Nephron progenitor cell (in vitro differentiated cells): Measurements from ENCODE around the gene IPO5.
A peak's percentile ranks its signal among the peaks of the same experiment; 100 is the strongest.

ENCODE experiments used
- DNase-seq: peaks from one replicate; pipeline ENCODE4 v3.0.0; 2021
- H3K27ac Mint-ChIP-seq: 2 replicates; pipeline ENCODE4 v1.8.0; 2021; ENCODE audit warnings: mild to moderate bottlenecking, moderate library complexity, mixed read lengths
- H3K27me3 Mint-ChIP-seq: 2 replicates; pipeline ENCODE4 v1.8.0; 2021; ENCODE audit warnings: mild to moderate bottlenecking, low read depth, mixed read lengths; ENCODE audit not compliant: poor library complexity
- H3K36me3 Mint-ChIP-seq: 2 replicates; pipeline ENCODE4 v1.8.0; 2021; ENCODE audit warnings: low read depth, mixed read lengths
- H3K4me1 Mint-ChIP-seq: 2 replicates; pipeline ENCODE4 v1.8.0; 2021; ENCODE audit warnings: mixed read lengths
- H3K4me3 Mint-ChIP-seq: 2 replicates; pipeline ENCODE4 v1.8.0; 2021; ENCODE audit warnings: mild to moderate bottlenecking, moderate library complexity, mixed read lengths
- H3K9me3 Mint-ChIP-seq: 2 replicates; pipeline ENCODE4 v1.8.0; 2021; ENCODE audit warnings: mild to moderate bottlenecking, moderate library complexity, mixed read lengths
- CTCF ChIP-seq: fragments of 200-600 bp; sonication (generic); IDR thresholded peaks from 2 replicates; pipeline ENCODE4 v1.5.0; 2021; ENCODE audit warnings: antibody characterized with exemption

Gene IPO5

GRCh38 chr13:98048265-98048664 is 94.8 kb downstream of the IPO5 start:
- peaks cover 14% of the 10 kb centered on the region for H3K9me3 Mint-ChIP-seq
- peaks cover 15% of the 10 kb centered on the region for H3K4me1 Mint-ChIP-seq
- H3K27me3 Mint-ChIP-seq, result peaks cover 4% of the 10 kb centered on the region
- no peak overlapping the region for H3K4me3 Mint-ChIP-seq
- no peak for TF ChIP-seq CTCF
- no peak for DNase-seq
- H3K36me3 Mint-ChIP-seq, result peaks cover 4% of the 10 kb centered on the region
- peak overlapping the region; percentile 47 for H3K27ac Mint-ChIP-seq

- no peak overlapping the region for H3K4me3 Mint-ChIP-seq
- peaks cover 8% of the 10 kb centered on the region for H3K27me3 Mint-ChIP-seq
- H3K9me3 Mint-ChIP-seq, result peaks cover 24% of the 10 kb centered on the region
- peaks cover 15% of the 10 kb centered on the region for H3K4me1 Mint-ChIP-seq
- no peak overlapping the region for H3K27ac Mint-ChIP-seq
- peaks cover 8% of the 10 kb centered on the region for H3K36me3 Mint-ChIP-seq
- TF ChIP-seq CTCF, result no peak
- DNase-seq, result no peak
Observed at GRCh38 chr13:98050041-98050466, 96.6 kb downstream of the IPO5 start.

- no peak for TF ChIP-seq CTCF
- Mint-ChIP-seq H3K27ac (no peak overlapping the region), H3K27me3 (peaks cover 8% of the 10 kb centered on the region), H3K9me3 (peaks cover 24% of the 10 kb centered on the region), H3K36me3 (peaks cover 8% of the 10 kb centered on the region), H3K4me1 (peaks cover 20% of the 10 kb centered on the region), H3K4me3 (no peak overlapping the region)
- DNase-seq, result no peak
Observed at GRCh38 chr13:98052412-98052811, 98.9 kb downstream of the IPO5 start.

- peaks cover 8% of the 10 kb centered on the region for H3K36me3 Mint-ChIP-seq
- peaks cover 8% of the 10 kb centered on the region for H3K27me3 Mint-ChIP-seq
- no peak overlapping the region for H3K27ac Mint-ChIP-seq
- peaks cover 24% of the 10 kb centered on the region for H3K9me3 Mint-ChIP-seq
- peaks cover 19% of the 10 kb centered on the region for H3K4me1 Mint-ChIP-seq
- TF ChIP-seq CTCF, result no peak
- no peak for DNase-seq
- H3K4me3 Mint-ChIP-seq, result no peak overlapping the region
Observed at GRCh38 chr13:98054301-98054700, 100.8 kb downstream of the IPO5 start.

- Mint-ChIP-seq H3K27me3 (peaks cover 8% of the 10 kb centered on the region), H3K36me3 (peaks cover 8% of the 10 kb centered on the region), H3K4me3 (no peak overlapping the region), H3K9me3 (peaks cover 24% of the 10 kb centered on the region), H3K27ac (no peak overlapping the region), H3K4me1 (peaks cover 17% of the 10 kb centered on the region)
- no peak for TF ChIP-seq CTCF
- no peak for DNase-seq
Observed at GRCh38 chr13:98055623-98056022, 102.1 kb downstream of the IPO5 start.

- H3K27ac Mint-ChIP-seq, result peak overlapping the region; percentile 76
- H3K9me3 Mint-ChIP-seq, result peaks cover 21% of the 10 kb centered on the region
- H3K4me1 Mint-ChIP-seq, result peaks cover 17% of the 10 kb centered on the region
- H3K4me3 Mint-ChIP-seq, result no peak overlapping the region
- H3K36me3 Mint-ChIP-seq, result peaks cover 8% of the 10 kb centered on the region
- DNase-seq, result no peak
- H3K27me3 Mint-ChIP-seq, result peaks cover 8% of the 10 kb centered on the region
- TF ChIP-seq CTCF, result no peak
Observed at GRCh38 chr13:98056839-98057410, 103.5 kb downstream of the IPO5 start.
